GM19397 (cell line): ENCODE results near the gene CXCR4.

ENCODE experiments used
- ATAC-seq: cut with Tn5 transposase; IDR thresholded peaks from one replicate; pipeline ENCODE4 v1.9.1; 2021; ENCODE audit warnings: mild to moderate bottlenecking, moderate library complexity; ENCODE audit not compliant: unreplicated experiment

Gene CXCR4

DNA sequence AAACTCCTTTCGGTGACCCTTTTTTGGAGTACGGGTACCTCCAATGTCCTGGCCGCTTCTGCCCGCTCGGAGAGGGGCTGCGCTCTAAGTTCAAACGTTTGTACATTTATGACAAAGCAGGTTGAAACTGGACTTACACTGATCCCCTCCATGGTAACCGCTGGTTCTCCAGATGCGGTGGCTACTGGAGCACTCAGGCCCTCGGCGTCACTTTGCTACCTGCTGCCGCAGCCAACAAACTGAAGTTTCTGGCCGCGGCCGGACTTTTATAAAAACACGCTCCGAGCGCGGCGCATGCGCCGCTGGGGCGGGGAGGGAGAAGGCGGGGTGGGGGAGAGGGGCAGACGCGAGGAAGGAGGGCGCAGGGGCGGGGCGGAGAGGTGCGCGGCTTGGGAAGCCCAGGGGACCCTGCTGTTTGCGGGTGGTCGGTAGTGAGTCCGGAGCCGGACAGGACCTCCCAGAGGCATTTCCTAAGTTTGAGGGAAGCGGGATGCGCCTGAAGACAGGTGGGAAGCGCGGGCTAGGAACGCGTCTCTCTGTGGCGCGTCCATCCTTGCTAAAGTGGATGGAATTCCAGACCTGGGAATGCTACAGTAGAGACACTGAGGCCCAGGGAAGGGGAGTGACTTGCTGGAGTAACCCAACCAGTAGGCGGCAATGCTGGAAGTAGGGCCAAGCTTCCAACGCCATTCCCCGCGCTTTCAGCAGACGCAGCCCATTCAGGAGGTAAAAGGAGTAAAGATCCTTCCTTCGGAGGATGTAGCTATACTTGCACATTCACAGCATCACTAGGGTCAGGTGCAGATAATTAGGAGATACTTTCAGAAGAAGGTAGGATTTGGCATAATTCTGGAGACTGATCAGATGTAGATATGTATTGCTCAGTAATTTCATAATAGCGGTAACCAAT, at the start of gene CXCR4:
Gene CXCR4 (minus strand): TSS at position 241 of the 910 bp plus-strand sequence. CDS start 89 bp downstream, at position 152.
- no peak for ATAC-seq

DNA sequence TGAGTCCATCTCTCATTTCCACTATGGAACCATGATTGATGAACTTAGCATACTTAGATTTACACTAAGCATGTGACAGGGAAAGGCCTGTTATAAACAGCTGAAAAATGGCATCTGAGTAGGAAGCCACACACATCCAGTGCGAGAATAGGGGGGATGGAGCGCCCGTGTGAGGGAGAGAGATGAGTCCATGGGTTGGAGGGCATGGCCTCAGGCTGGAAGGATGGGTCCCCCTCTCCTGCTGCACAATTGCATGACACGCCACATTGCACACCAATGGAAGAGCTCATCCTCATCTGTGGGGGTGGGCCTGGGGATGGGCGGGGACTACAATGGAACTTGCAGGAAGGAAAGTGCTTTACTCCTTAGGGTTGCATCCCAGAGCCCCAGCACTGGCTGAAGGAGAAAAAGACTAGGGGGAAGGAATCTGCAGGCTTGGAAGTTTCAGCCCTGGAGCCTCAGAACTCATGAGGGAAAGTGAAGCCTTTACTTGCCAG, 46.4 kb upstream of the CXCR4 start:
- no peak for ATAC-seq

DNA sequence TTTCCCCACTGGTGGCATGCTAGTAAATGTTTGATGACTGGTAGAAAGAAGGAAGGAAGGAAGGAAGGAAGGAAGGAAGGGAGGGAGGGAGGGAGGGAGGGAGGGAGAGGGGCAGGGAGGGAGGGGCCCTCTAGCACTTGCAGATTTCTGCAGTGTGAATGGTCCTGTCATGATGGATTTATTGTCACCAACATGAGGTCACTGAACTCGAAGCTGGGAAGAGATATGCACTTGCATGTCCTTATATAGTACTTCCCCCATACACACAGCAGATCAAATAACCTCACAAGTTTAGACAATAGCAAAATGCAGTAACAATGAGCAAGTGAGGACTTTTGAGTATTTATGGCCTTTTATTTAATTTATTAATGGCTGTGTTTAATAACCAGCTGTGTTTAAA, 44.5 kb upstream of the CXCR4 start:
- no peak for ATAC-seq

DNA sequence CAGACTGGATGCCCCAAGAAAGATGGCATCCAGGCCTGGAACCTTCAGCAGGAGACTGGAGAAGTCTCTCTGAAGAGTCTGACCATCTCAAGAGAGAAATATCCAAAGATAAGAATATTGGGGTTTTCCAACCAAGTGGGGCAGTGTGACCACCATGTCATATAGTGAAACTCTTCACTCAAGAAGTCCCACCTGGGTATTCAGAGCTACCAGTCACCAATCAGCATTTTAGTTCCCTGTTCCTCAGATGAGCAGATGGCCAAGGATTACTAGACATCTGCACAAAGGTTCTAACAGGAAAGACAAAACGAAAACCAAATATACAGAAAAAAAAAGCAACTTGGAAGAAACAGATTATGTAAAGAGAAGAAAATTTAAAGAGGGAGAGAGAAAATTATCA, 38.5 kb upstream of the CXCR4 start:
- no peak for ATAC-seq

DNA sequence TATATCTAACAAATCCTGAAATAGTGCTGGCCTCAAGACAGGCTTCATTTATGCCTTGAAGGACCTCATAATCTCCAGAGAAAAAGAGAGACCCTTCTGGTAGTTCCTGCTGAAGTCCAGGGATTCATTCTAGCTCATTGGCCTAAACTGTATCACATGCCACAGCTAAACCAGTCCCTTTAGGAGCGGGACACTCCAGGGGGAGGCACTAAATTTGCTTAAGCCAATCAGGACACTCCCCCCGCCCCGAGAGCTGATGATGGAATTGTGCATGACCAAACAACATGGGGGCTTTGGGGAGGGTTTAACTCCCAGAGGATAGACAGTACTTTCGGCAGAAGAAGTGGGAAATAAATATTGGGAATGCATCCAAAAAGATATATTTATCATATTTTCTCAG, 36.4 kb upstream of the CXCR4 start:
- no peak for ATAC-seq

DNA sequence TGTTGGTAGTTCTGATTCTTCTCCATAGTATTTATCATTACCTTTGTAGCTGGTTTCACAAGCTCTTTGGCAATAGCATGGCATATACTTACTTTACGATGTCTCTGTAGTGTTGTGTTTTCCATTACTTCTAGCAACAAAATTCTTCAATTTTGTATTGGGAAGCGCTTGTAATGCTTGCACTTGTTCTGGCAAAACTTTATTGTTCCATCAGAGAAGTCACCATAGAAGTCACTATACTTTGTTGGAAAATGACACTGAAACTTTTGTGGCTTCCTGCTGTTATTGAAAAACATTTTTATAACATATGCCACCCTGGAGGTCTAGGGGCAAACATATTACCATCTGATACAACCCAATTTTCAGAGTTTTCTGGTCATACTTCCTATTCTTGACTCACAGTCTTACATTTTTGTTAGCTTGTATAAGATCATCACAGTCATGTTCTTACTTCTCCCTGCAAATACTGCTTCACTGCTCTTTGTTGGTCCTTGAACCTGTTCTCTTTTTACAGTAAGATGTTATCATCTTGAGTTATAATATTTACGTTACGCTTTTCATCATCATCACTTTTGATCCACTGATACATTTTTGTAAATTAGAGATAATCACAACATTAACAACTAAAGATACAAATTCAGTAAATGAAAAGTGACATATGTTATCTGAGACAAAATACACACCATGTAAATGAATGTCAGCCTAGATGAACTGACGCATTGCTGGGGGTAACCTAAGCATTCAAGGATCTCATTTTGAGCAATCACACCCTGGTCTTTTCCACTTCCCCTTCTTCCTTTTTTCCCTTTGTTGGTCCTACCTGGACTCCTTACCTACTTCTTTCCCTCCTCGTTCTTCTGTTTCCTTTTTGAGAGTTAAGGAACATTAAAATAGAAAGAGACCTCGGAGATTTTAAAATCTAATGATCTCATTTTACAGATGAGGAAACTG, 33.3 kb upstream of the CXCR4 start:
- no peak for ATAC-seq

DNA sequence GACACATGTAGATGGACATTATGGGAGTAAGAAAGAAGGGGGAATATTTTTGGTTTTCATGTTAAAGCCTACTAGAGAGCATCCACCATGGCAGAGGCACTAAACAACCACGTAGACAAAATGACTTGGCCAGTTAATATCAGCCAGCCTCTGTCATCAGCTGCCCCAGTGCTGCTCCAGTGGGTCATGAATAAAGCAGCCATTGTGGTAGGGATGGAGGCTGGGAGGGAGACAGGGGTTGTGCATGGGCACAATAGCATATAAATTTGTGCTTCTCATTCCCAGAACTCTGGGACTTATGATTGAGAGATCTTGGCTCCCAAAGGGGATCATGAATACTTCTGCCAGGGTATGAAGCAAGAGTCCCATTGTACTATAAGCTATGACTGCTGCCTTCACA, 31.1 kb upstream of the CXCR4 start:
- ATAC-seq = no peak

DNA sequence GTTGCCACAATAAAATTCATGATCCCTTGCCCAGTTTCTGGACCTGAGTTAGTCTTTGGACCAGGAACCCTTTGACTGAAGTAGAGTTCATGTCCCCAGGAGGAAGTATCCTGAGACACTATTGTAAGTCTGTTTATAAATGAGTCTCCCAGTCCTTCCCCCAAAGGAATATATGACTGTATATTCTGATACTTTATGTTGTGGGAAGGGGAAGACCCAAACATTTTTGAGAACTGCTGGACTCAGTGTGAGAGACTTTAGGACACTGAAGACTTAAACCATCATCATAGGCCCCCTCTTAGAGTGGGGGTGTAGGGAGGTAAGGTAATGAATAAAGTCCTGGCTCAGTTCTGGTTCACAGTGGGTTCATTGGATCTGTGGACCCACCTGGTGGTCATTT, 28.6 kb upstream of the CXCR4 start:
- no peak for ATAC-seq

DNA sequence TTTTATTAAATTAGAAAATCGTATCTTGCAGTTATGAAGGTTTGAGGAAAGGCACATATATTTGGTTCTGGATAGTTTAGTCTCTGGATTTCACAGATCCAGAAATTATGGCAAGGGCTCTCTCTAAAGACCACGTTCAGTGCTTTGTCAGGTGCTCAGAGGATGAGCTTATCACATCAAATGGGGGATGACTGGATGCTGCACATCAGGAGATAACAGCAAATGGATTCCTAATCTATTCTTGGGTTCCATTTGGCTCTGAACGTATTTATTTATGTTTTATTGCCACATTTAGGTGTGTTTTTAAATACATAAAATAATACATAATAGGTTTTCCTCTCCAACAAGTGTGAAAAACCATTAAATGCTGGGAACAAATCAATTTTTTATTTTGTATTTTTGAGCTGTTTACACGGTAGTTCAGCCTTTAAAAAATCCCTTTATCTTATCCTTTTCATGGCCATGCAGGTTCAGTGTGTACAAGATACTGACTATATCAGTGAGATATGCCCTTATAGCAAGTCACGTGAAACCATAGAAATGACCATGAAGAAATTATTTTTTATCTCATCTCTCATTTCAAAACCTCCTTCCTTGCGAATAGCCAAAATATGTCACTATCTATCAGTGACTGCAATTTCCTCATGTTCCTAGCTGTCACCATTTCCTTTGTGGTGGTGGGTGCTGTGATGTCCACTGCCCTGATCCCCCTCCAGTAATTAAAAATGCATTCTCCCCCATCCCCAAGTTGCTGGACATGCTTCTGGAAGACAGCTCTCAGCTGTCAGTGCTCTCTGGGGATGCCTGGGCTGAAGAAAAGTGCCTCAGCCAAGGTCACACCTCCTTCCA, 25.9 kb upstream of the CXCR4 start:
- no peak for ATAC-seq

DNA sequence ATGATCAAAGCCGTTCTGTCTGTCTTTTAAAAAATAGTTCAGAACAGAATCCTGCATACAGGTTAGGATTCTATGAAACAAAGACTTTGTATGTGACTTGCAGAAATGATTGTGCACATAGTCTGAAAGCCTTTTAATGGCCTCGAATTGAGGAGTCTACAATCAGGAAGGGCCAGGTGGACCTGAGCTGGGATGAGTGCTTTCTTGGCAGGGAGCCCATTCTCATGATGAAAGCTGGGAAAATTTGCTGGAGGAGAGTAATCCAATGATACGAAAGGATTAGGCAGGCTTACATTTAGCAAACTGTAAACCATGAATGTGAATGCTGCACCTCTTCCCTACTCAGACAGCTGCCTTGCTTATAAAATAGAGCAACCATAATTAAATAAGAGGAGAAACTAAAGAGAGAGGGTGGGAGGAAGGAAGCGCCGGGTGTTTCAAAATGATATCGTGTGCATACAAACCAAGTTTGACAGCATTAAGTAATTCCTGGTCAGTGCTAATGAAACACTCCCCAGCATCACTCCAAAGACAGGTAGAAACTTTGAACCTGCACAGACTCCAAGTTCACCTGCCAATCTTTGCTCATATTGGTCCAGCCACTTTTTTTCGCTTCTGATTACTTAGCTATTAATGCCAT, 23.7 kb upstream of the CXCR4 start:
- ATAC-seq = no peak

DNA sequence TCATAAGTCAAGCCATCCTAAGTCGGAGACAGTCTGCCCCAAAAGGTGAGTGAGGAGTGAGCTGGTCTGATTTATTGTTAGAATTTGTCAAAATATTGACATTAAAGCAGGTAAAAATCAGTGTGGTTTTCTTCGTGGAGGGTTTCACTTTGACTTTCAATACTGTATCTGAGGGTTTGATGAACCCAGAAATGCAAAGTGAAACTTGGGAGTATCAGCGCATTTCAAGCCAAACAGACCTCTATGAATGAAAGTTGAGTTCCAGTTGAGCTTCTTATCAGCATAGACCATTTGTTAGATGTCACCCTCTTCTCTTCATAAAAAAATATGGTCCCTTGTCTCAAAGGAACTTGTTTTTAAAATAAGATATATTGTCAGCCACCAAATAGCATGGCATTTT, 21.7 kb upstream of the CXCR4 start:
- no peak for ATAC-seq

DNA sequence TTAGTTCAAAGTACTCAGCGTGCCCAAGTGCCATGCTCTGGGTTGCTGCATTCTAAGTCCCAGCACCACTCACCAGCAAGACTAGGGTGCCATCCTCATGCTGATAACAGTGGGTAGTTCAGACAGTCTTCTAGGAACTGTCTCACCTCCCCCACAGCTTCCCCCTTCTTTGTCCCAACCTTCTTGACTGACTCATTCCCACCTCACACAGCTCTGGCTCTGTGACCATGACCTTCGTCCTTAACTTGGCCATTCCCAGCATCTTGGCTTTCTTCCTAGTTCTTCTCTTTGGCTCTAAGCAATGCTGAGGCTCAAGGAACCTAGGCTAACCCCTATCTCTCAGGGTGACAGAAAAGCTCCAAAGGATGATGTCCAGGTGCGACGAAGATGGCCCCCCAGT, 20.0 kb upstream of the CXCR4 start:
- no peak for ATAC-seq

DNA sequence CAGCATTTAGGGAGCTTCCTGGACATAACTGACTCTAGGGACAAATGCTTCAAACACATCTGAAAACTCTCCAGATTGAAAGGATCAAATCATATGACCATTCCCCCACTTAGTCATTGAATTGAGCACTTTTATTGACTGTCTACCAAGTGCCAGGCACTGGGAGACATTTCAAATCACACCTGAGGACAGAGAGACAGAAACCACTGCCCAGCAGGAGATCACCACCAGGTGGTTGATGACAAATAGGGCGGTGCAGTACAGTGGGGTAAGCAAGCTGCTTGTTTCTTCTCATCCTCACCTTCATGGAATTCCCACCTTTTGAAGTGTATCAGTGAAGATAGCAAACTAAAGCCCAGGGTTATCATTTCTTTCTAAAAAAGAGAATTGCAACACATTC, 19.0 kb upstream of the CXCR4 start:
- ATAC-seq = no peak

DNA sequence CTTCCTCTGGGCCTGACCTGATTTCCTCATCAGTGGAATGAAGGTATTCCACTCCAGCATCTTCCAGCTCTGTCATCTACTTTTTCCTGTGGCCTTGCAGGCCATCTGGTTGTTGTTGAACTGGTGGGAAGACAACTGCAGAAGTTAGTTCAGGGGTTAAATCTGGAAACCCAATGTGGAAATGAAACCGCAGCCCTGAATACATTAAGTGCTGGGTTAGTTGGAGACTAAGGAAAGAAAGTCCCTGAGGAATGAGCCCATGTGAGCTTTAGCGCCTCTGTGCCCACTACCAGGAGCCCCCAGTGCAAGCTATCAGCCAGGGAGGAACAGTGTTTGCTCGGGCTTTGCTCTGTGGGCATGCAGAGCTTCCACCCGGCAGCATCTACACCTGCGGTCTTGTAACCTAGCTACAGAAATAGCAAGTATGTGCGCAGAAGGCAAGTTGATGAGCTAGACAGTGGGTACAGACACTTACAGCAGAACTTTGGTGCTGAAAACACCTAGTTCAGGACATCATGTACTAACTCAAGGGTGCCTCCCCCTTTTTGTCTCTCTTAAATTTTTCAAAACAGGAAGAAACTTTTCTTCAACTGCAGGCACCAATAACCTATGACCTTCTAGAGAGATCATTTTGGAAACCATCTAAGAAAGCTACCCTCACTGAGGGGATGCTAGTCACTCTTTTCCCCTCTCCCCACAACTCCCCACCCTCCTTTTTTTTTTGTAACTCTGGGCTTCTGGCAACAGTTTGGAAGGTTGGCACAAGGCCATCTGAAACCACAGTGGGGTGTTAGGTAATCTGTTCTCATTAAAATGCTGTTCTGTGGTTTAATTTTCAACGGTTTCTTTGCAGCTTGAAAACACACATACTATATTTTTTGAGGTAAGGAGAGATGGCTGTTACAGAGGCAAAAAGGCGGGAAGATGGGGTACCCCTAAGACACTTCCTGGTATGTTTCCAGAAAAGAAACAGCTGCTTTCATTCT, 18.3 kb upstream of the CXCR4 start:
- ATAC-seq = peak; percentile 39

DNA sequence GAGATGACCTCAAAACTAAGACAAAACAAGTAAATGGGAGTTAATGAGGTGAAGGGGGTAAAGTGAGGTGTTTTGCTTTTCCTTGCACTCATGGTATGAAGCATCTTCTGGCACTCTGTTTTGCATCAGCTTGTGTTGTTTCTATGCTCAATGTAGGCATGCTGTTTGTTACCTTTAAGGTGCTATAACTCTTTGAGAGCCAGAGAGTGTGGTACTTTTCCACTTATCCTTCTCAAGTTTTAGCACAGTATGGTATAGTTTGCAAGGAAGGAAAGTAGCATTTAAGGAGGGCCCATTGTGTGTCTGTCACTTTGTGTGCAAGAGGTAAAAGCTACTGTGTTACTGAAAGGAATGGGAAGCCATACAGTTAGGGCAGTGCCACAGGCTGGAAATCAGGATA, 17.5 kb upstream of the CXCR4 start:
- no peak for ATAC-seq

DNA sequence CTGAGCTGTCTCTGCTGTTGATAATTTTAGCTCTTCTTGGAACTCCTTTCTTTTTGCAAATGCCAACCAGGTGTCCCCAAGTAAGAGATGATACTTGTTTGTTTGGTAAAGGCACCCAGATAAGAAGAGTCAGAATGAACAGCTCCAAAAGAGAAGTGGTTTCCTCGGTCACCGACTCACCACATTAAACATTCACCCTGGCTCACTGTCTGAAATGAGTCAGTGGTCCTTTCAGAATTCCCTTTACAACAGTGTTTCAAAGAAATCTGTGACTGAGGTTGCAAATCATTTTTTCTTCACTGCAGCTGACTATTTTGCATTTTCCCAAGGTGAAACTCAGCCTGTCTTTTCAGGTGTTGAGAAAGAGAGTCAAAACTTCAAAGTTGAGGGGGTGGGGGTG, 16.2 kb upstream of the CXCR4 start:
- no peak for ATAC-seq

DNA sequence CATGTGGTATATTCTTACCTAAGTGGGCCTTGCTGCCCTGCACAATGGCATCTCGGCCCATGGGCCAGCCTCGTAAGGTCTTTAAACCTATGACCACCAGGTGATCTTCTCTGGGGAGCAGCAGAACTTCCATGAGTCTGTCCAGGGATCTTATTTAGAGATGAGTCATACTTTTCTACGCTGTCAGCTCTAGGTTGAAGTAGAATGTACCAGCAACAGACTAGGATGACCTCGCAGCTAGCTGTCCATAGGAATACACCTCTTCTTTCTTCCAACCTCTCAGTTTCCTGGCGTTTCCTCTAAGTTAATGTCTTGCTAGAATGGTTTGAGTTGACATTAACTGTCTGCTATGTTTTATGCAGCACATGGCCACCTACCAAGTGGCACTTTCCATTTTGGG, 15.6 kb upstream of the CXCR4 start:
- no peak for ATAC-seq

DNA sequence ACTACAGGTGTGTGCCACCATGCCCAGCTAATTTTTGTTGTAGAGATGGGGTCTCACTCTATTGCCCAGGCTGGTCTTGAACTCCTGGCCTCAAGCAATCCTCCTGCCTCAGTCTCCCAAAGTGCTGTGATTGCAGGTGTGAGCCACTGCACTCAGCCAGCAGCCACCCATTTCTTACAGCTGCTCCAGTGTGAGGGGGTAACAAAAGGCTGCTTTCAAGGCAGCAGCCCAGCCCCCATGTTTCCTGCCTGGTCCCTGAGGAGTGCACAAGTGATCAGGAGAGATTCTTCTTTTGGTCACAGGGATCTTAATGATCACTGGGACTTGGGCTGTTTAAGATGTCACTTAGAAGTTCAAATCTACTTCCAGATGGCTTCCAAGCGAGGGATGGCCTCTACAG, 15.2 kb upstream of the CXCR4 start:
- ATAC-seq = no peak

DNA sequence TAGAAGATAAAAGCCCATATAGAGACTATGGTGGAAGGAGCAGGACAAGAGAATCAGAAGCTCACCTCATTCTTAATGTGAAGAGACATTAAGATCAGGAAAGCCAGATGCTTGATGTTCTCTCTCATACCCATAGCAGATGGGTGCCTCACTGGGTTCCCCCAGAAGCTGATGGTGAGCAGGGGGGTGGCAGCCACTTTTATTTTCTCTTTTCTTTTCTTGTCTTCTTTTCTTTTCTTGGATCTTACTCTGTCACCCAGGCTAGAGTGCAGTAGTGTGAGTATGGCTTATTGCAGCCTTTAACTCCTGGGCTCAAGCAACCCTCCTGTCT, 14.8 kb upstream of the CXCR4 start:
- no peak for ATAC-seq
